ENCODE data around the gene TNRC6A. TPM values are rescaled to one million over a fixed set of nuclear protein-coding genes. Genes with fewer than 3 reads are reported as not detected.

Gene TNRC6A
- total and polyA plus RNA-seq, 2 of the 13 experiments (the other 11 are each of a cell fraction or from before 2014, with no cell fraction given) = 30.9 to 43.6 TPM

DNA sequence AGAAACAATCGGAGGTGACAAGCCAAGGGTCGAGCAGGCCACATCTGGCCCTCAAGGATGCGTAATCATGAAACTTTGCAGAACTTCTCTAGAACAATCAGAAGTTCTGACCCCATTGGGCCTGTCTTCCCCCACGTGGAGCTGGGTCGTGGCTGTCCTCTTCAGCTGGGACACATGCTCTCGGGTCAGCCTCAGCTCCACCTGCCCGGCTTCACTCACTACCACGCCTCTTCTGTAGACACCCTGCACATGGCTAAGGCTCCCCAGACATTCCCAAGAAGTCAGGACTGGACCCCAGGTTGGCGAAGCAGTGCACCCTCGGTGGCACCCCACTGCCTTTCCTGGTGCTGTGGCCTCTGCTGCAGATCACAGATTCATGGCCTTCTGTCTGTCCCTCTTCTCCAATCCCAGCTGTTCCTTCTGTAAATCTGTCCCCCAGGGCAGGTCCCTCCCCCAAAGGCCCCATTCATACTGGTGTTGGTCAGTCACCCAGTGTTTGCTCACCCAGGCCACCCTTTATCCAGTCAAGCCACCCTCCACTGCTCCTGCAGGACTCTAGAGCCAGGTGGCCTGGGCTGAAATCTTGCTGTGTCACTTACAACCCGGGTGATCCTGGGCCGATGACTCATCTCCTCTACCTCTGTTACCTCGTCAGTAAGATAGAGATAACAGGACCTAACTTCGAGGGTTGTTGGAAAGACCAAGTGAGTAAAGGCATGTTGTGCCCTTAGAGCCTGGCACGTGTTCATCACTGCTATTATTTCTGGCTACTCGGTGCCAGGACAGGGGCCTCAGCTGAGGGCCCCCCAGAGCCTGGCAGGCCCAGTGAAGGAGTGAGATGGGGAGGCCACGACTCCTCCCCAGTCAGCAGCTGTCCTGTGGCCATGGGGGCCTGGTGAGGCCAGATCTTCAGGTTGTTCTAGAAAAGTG, 114.9 kb downstream of the TNRC6A start (continued):
- TF ChIP-seq NR2F6 (IDR thresholded peaks at IDR 0.05) = no peak
- peak; percentile 60 for TF ChIP-seq NR2F6 (CRISPR knock-in tag; IDR thresholded peaks at IDR 0.05)
- peak; percentile 30; the same call in 1 of the 3 replicates for TF ChIP-seq MXI1 (IDR thresholded peaks at IDR 0.05; ENCODE audit: borderline replicate concordance, low read depth, low read length)
- TF ChIP-seq ZNF292 (CRISPR knock-in tag; IDR thresholded peaks at IDR 0.05; ENCODE audit: borderline replicate concordance, low read depth) = peak; percentile 75; the same call in 1 of the 2 replicates
- TF ChIP-seq KDM2A (CRISPR knock-in tag; IDR thresholded peaks at IDR 0.05; ENCODE audit: borderline replicate concordance, low read depth) = peak; percentile 63
- TF ChIP-seq CBX2 (IDR thresholded peaks at IDR 0.05; ENCODE audit: low read depth, low read length) = no peak
- TF ChIP-seq CBX2 (CRISPR knock-in tag; IDR thresholded peaks at IDR 0.05; ENCODE audit: low read depth) = no peak
- peak; percentile 26; the same call in 1 of the 2 replicates for TF ChIP-seq HNF4A (CRISPR knock-in tag; IDR thresholded peaks at IDR 0.05)
- TF ChIP-seq, protein P1, sequence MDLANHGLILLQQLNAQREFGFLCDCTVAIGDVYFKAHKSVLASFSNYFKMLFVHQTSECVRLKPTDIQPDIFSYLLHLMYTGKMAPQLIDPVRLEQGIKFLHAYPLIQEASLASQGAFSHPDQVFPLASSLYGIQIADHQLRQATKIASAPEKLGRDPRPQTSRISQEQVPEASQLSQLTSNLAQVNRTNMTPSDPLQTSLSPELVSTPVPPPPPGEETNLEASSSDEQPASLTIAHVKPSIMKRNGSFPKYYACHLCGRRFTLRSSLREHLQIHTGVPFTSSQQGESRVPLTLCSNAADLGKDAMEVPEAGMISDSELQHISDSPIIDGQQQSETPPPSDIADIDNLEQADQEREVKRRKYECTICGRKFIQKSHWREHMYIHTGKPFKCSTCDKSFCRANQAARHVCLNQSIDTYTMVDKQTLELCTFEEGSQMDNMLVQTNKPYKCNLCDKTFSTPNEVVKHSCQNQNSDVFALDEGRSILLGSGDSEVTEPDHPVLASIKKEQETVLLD (CRISPR knock-in tag; IDR thresholded peaks at IDR 0.05; ENCODE audit: low read depth) = no peak
- no peak for TF ChIP-seq ZNF841 (CRISPR knock-in tag; IDR thresholded peaks at IDR 0.05; ENCODE audit: borderline replicate concordance)
- peak; percentile 49; the same call in 1 of the 2 replicates for TF ChIP-seq BCL6 (CRISPR knock-in tag; IDR thresholded peaks at IDR 0.05)
- TF ChIP-seq HES4 (CRISPR knock-in tag; IDR thresholded peaks at IDR 0.05; ENCODE audit: borderline replicate concordance) = peak; percentile 52; the same call in 1 of the 2 replicates
- TF ChIP-seq SALL1 (CRISPR knock-in tag; IDR thresholded peaks at IDR 0.05) = peak; percentile 77
- TF ChIP-seq, protein P2, sequence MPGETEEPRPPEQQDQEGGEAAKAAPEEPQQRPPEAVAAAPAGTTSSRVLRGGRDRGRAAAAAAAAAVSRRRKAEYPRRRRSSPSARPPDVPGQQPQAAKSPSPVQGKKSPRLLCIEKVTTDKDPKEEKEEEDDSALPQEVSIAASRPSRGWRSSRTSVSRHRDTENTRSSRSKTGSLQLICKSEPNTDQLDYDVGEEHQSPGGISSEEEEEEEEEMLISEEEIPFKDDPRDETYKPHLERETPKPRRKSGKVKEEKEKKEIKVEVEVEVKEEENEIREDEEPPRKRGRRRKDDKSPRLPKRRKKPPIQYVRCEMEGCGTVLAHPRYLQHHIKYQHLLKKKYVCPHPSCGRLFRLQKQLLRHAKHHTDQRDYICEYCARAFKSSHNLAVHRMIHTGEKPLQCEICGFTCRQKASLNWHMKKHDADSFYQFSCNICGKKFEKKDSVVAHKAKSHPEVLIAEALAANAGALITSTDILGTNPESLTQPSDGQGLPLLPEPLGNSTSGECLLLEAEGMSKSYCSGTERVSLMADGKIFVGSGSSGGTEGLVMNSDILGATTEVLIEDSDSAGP (CRISPR knock-in tag; IDR thresholded peaks at IDR 0.05; ENCODE audit: borderline replicate concordance) = peak; percentile 69; the same call in 1 of the 2 replicates
- TF ChIP-seq, protein P3, sequence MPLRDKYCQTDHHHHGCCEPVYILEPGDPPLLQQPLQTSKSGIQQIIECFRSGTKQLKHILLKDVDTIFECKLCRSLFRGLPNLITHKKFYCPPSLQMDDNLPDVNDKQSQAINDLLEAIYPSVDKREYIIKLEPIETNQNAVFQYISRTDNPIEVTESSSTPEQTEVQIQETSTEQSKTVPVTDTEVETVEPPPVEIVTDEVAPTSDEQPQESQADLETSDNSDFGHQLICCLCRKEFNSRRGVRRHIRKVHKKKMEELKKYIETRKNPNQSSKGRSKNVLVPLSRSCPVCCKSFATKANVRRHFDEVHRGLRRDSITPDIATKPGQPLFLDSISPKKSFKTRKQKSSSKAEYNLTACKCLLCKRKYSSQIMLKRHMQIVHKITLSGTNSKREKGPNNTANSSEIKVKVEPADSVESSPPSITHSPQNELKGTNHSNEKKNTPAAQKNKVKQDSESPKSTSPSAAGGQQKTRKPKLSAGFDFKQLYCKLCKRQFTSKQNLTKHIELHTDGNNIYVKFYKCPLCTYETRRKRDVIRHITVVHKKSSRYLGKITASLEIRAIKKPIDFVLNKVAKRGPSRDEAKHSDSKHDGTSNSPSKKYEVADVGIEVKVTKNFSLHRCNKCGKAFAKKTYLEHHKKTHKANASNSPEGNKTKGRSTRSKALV (CRISPR knock-in tag; IDR thresholded peaks at IDR 0.05) = 0 out of 2 replicates have a peak, but pooled peaks have one; percentile 35
- no peak for TF ChIP-seq TCF12 (IDR thresholded peaks at IDR 0.05)
- TF ChIP-seq TCF12 (CRISPR knock-in tag; IDR thresholded peaks at IDR 0.05) = 0 out of 2 replicates have a peak, but pooled peaks have one; percentile 42
- TF ChIP-seq STAT5B (CRISPR knock-in tag; IDR thresholded peaks at IDR 0.05) = no peak
- 0 out of 2 replicates have a peak, but pooled peaks have one; percentile 23 for TF ChIP-seq DR1 (CRISPR knock-in tag; IDR thresholded peaks at IDR 0.05)
- TF ChIP-seq ZNF335 (CRISPR knock-in tag; IDR thresholded peaks at IDR 0.05) = peak; percentile 70; the same call in 1 of the 2 replicates
- no peak for TF ChIP-seq ZNF530 (CRISPR knock-in tag; IDR thresholded peaks at IDR 0.05; ENCODE audit: low read depth)
- TF ChIP-seq, protein P4, sequence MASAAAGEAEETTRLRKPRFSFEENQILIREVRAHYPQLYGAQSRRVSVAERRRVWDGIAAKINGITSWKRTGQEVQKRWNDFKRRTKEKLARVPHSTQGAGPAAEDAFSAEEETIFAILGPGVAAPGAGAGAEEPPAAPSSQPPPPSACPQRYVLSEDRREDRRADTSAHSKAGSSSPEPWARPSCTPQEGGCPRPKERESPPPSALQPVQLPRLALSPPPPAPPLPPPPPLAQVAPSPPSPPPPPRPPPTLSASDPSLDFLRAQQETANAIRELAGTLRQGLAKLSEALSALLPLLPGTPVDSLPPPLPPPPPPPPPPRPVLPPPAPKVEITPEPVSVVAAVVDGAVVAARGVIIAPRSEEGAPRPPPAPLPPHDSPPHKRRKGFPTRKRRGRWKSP (CRISPR knock-in tag; IDR thresholded peaks at IDR 0.05) = 0 out of 2 replicates have a peak, but pooled peaks have one; percentile 38
- TF ChIP-seq MAFF (IDR thresholded peaks at IDR 0.05; ENCODE audit: low read depth, low read length) = peak; percentile 80
- peak; percentile 15; the same call in 1 of the 2 replicates for TF ChIP-seq BHLHE40 (IDR thresholded peaks at IDR 0.05; ENCODE audit: low read length)
